ENCODE data around the gene NCAM1.

DNA sequence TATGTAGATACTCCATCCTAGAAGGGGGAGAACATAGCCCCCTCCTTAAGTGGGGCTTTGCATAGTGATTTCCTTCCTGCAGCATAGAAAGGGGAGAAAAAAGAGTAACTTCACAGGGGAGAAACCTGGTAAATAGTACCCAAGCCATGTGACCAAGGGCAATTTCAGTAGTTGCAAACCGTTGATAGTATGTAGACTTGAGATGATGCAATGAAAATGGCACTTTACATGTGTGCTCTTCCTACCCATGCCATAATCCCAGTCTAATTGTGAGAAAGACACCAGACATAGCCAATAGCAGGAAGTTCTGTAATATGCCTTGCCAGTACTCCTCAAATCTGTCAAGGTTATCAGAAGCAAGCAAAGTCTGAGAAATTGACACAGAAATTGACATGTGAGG is 104.1 kb downstream of the NCAM1 start:
- TF ChIP-seq, protein P1, sequence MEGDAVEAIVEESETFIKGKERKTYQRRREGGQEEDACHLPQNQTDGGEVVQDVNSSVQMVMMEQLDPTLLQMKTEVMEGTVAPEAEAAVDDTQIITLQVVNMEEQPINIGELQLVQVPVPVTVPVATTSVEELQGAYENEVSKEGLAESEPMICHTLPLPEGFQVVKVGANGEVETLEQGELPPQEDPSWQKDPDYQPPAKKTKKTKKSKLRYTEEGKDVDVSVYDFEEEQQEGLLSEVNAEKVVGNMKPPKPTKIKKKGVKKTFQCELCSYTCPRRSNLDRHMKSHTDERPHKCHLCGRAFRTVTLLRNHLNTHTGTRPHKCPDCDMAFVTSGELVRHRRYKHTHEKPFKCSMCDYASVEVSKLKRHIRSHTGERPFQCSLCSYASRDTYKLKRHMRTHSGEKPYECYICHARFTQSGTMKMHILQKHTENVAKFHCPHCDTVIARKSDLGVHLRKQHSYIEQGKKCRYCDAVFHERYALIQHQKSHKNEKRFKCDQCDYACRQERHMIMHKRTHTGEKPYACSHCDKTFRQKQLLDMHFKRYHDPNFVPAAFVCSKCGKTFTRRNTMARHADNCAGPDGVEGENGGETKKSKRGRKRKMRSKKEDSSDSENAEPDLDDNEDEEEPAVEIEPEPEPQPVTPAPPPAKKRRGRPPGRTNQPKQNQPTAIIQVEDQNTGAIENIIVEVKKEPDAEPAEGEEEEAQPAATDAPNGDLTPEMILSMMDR (IDR thresholded peaks at IDR 0.05) = no peak
- TF ChIP-seq POLR2A (IDR thresholded peaks at IDR 0.05) (no peak), POLR2AphosphoS5 (IDR thresholded peaks at IDR 0.05; ENCODE audit: insufficient read depth in 1 of 2, low read depth in 1 of 2) (no peak)

Measured in vagina (tissue), 2 donors.